ENCODE results near the gene MYH9.

The MYH9 gene

DNA sequence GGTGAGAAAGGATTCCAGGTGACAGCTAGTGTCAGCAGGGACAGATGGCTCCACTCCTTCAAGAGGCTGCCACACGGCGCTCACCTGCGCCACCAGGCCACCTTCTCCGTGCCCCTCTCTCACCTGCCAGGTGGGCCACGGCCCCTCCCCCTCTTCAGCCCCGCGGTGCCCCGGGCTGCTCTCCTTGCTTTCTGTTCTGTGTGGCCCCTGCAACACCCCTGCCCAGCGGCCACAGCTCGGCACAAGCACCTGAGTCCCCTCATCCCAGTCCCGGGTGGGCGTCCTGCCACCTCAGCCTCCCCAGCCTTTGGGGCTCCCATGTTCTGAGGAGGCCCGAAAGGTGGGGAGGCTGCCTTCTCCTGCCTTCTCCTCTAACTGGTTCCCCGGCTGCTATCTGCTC, 88.5 kb downstream of the MYH9 start:
- H3K9me3 ChIP-seq (replicated peaks; ENCODE audit: insufficient read depth, low read length), result no peaks in the 10 kb centered on the region
- no peak overlapping the region for H3K4me3 ChIP-seq (ENCODE audit: low read length)
- no peak overlapping the region for H3K9ac ChIP-seq (ENCODE audit: low read length)
- H3K4me2 ChIP-seq (ENCODE audit: low read depth, low read length), result no peak overlapping the region
- H3K36me3 ChIP-seq (replicated peaks; ENCODE audit: insufficient read depth, low read length), result peaks cover 53% of the 10 kb centered on the region
- H4K20me1 ChIP-seq (ENCODE audit: insufficient read depth, low read length), result no peaks in the 10 kb centered on the region
- H3F3A ChIP-seq (ENCODE audit: insufficient read depth, low read length), result peaks cover 9% of the 10 kb centered on the region
- H3K27ac ChIP-seq (ENCODE audit: low read length), result no peak overlapping the region
- no peaks in the 10 kb centered on the region for H3K4me1 ChIP-seq (ENCODE audit: low read length)
- DNase-seq, result no peak
- no peak overlapping the region for H2AFZ ChIP-seq (ENCODE audit: low read length)
- H3K9me2 ChIP-seq (replicated peaks; ENCODE audit: insufficient read depth, low read length), result no peaks in the 10 kb centered on the region
- TF ChIP-seq, protein P1, sequence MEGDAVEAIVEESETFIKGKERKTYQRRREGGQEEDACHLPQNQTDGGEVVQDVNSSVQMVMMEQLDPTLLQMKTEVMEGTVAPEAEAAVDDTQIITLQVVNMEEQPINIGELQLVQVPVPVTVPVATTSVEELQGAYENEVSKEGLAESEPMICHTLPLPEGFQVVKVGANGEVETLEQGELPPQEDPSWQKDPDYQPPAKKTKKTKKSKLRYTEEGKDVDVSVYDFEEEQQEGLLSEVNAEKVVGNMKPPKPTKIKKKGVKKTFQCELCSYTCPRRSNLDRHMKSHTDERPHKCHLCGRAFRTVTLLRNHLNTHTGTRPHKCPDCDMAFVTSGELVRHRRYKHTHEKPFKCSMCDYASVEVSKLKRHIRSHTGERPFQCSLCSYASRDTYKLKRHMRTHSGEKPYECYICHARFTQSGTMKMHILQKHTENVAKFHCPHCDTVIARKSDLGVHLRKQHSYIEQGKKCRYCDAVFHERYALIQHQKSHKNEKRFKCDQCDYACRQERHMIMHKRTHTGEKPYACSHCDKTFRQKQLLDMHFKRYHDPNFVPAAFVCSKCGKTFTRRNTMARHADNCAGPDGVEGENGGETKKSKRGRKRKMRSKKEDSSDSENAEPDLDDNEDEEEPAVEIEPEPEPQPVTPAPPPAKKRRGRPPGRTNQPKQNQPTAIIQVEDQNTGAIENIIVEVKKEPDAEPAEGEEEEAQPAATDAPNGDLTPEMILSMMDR (IDR thresholded peaks at IDR 0.05; ENCODE audit: low read length), result no peak
- TF ChIP-seq EZH2phosphoT487 (IDR thresholded peaks at IDR 0.05; ENCODE audit: low read length) (no peak), EZH2 (optimal IDR thresholded peaks at IDR 0.05; ENCODE audit: low read depth, low read length) (no peak)
- H3K79me2 ChIP-seq (ENCODE audit: low read length), result peaks cover 76% of the 10 kb centered on the region
- no peaks in the 10 kb centered on the region for H3K27me3 ChIP-seq (replicated peaks; ENCODE audit: insufficient read depth, low read length)

DNA sequence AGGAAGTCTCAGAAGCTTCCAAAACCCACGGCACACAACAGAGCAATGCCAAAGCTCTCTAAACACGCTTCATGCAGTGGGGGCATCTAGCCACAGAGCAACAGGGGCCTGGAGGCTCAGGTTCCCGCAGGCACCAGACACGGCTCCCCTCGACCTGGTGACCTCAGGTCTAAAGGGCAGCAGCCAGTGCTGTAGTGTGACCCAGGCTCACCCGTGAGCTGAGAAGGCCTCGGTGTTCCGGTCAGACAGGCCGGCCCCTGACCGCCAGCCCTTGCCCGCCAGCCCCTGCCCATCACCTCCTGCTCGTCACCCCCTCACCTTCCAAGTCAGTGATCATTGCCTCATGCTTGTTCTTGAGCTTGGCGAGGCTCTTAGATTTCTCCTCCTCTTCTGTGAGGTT, 89.2 kb downstream of the MYH9 start:
- no peak for DNase-seq
- Histone ChIP-seq H3K9me3 (replicated peaks; ENCODE audit: insufficient read depth, low read length) (no peaks in the 10 kb centered on the region), H3K4me1 (ENCODE audit: low read length) (no peaks in the 10 kb centered on the region), H3K79me2 (ENCODE audit: low read length) (peaks cover 81% of the 10 kb centered on the region), H3F3A (ENCODE audit: insufficient read depth, low read length) (peaks cover 9% of the 10 kb centered on the region), H3K9me2 (replicated peaks; ENCODE audit: insufficient read depth, low read length) (no peaks in the 10 kb centered on the region), H3K36me3 (replicated peaks; ENCODE audit: insufficient read depth, low read length) (peaks cover 60% of the 10 kb centered on the region), H3K4me2 (ENCODE audit: low read depth, low read length) (no peak overlapping the region), H3K27ac (ENCODE audit: low read length) (no peak overlapping the region), H3K27me3 (replicated peaks; ENCODE audit: insufficient read depth, low read length) (no peaks in the 10 kb centered on the region), H3K9ac (ENCODE audit: low read length) (no peak overlapping the region), H2AFZ (ENCODE audit: low read length) (no peak overlapping the region), H4K20me1 (ENCODE audit: insufficient read depth, low read length) (no peaks in the 10 kb centered on the region), H3K4me3 (ENCODE audit: low read length) (no peak overlapping the region)
- TF ChIP-seq, protein P1 (IDR thresholded peaks at IDR 0.05; ENCODE audit: low read length), result no peak
- TF ChIP-seq EZH2phosphoT487 (IDR thresholded peaks at IDR 0.05; ENCODE audit: low read length) (no peak), EZH2 (optimal IDR thresholded peaks at IDR 0.05; ENCODE audit: low read depth, low read length) (no peak)

DNA sequence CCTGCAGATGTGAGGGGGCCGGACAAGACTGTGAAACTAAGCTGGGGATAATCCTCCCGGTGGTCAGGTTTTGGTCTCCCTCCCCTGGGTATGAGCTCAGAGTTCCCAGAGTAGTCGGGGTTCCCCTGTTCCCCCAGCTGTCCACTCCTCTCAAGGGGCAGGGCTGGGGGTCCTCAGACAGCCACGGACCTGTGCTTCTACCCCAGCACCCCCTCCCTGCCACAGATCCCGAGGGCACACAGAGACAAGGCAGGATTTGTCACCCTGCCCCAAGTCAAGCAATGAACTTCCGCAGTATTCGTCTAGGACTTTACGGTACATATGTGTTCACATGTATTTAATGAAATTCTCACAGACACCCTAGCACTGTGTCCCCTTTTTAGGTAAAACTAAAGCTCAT, 89.6 kb downstream of the MYH9 start:
- TF ChIP-seq EZH2 (optimal IDR thresholded peaks at IDR 0.05; ENCODE audit: low read depth, low read length) (no peak), EZH2phosphoT487 (IDR thresholded peaks at IDR 0.05; ENCODE audit: low read length) (no peak)
- TF ChIP-seq, protein P1 (IDR thresholded peaks at IDR 0.05; ENCODE audit: low read length), result no peak
- Histone ChIP-seq H3K27me3 (replicated peaks; ENCODE audit: insufficient read depth, low read length) (no peaks in the 10 kb centered on the region), H3K4me1 (ENCODE audit: low read length) (no peaks in the 10 kb centered on the region), H3K4me3 (ENCODE audit: low read length) (no peak overlapping the region), H3K36me3 (replicated peaks; ENCODE audit: insufficient read depth, low read length) (peaks cover 63% of the 10 kb centered on the region), H2AFZ (ENCODE audit: low read length) (no peak overlapping the region), H3K9me3 (replicated peaks; ENCODE audit: insufficient read depth, low read length) (no peaks in the 10 kb centered on the region), H3K9ac (ENCODE audit: low read length) (no peak overlapping the region), H3K27ac (ENCODE audit: low read length) (no peak overlapping the region), H3K9me2 (replicated peaks; ENCODE audit: insufficient read depth, low read length) (no peaks in the 10 kb centered on the region), H4K20me1 (ENCODE audit: insufficient read depth, low read length) (no peaks in the 10 kb centered on the region), H3F3A (ENCODE audit: insufficient read depth, low read length) (peaks cover 9% of the 10 kb centered on the region), H3K4me2 (ENCODE audit: low read depth, low read length) (no peak overlapping the region), H3K79me2 (ENCODE audit: low read length) (peaks cover 86% of the 10 kb centered on the region)
- DNase-seq, result no peak
